ENCODE results near the gene PKN3. TPM values are rescaled to one million over a fixed set of nuclear protein-coding genes. Genes with fewer than 3 reads are reported as not detected.

The PKN3 gene
- total and polyA plus RNA-seq, 2 of the 13 experiments (the other 11 are each of a cell fraction or from before 2014, with no cell fraction given) = 10.5 to 13.2 TPM

DNA sequence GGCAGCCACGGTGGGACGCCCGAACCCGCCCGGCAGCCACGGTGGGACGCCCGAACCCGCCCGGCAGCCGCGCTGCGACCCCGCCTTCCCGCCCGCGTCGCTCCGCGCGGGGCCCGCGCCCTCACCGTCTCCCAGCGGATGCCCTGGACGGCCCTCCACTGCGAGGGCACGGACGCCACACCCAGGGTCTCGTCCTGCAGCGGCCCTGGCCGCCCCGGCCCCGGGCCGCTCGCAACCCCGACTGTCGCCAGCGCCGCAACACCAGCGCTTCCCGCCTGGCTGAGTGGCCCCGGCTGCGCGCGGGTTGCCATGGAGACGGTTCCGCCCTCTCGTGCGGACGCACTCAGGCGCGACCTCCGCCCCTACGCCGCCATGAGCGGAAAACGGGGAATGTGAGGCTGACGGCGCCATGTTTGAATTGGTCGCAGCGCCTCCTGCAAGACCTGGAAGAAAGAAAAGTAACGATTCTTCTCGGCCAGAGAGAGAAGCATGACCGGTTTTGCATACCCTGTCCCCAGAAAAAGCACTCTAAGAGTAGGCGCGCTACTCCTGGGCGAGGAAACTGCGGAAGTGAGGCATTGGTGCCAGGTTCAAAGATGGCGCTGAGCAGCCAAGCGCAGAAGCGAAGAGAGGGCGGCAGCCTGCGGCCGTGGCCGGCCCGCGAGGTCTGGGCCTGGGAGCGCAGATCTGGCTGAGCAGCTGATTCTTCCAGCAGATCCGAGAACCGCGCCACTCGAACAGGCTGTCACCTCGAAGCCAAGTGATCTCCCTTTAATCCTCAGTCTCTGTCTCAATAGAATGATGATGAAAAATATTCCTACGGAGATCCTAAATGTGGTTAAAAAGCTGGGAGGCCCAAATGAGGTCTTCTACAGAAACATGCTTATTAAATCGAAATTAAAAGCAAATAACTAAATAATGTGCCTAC lies 45.6 kb upstream of the PKN3 start, which contains the start of gene DYNC2I2 (continued):
- TF ChIP-seq, protein P1, sequence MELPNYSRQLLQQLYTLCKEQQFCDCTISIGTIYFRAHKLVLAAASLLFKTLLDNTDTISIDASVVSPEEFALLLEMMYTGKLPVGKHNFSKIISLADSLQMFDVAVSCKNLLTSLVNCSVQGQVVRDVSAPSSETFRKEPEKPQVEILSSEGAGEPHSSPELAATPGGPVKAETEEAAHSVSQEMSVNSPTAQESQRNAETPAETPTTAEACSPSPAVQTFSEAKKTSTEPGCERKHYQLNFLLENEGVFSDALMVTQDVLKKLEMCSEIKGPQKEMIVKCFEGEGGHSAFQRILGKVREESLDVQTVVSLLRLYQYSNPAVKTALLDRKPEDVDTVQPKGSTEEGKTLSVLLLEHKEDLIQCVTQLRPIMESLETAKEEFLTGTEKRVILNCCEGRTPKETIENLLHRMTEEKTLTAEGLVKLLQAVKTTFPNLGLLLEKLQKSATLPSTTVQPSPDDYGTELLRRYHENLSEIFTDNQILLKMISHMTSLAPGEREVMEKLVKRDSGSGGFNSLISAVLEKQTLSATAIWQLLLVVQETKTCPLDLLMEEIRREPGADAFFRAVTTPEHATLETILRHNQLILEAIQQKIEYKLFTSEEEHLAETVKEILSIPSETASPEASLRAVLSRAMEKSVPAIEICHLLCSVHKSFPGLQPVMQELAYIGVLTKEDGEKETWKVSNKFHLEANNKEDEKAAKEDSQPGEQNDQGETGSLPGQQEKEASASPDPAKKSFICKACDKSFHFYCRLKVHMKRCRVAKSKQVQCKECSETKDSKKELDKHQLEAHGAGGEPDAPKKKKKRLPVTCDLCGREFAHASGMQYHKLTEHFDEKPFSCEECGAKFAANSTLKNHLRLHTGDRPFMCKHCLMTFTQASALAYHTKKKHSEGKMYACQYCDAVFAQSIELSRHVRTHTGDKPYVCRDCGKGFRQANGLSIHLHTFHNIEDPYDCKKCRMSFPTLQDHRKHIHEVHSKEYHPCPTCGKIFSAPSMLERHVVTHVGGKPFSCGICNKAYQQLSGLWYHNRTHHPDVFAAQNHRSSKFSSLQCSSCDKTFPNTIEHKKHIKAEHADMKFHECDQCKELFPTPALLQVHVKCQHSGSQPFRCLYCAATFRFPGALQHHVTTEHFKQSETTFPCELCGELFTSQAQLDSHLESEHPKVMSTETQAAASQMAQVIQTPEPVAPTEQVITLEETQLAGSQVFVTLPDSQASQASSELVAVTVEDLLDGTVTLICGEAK (IDR thresholded peaks at IDR 0.05) = no peak
- TF ChIP-seq, protein P1 (CRISPR knock-in tag; IDR thresholded peaks at IDR 0.05) = peak; percentile 76
- TF ChIP-seq TOE1 (CRISPR knock-in tag; IDR thresholded peaks at IDR 0.05) = no peak
- peak; percentile 96 for TF ChIP-seq KAT8 (CRISPR knock-in tag; IDR thresholded peaks at IDR 0.05)
- TF ChIP-seq GTF3A (CRISPR knock-in tag; conservative IDR thresholded peaks at IDR 0.05) = 0 out of 2 replicates have a peak, but pooled peaks have one; percentile 67
- TF ChIP-seq, protein P2, sequence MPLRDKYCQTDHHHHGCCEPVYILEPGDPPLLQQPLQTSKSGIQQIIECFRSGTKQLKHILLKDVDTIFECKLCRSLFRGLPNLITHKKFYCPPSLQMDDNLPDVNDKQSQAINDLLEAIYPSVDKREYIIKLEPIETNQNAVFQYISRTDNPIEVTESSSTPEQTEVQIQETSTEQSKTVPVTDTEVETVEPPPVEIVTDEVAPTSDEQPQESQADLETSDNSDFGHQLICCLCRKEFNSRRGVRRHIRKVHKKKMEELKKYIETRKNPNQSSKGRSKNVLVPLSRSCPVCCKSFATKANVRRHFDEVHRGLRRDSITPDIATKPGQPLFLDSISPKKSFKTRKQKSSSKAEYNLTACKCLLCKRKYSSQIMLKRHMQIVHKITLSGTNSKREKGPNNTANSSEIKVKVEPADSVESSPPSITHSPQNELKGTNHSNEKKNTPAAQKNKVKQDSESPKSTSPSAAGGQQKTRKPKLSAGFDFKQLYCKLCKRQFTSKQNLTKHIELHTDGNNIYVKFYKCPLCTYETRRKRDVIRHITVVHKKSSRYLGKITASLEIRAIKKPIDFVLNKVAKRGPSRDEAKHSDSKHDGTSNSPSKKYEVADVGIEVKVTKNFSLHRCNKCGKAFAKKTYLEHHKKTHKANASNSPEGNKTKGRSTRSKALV (CRISPR knock-in tag; IDR thresholded peaks at IDR 0.05) = no peak; the same call in 1 of the 2 replicates
- TF ChIP-seq AGO2 (optimal IDR thresholded peaks at IDR 0.05; ENCODE audit: low read depth, low read length) = peak; percentile 59
- TF ChIP-seq GABPB1 (CRISPR knock-in tag; IDR thresholded peaks at IDR 0.05) = peak; percentile 94
- TF ChIP-seq SMYD3 (CRISPR knock-in tag; IDR thresholded peaks at IDR 0.05) = 0 out of 2 replicates have a peak, but pooled peaks have one; percentile 28
- TF ChIP-seq, protein P3, sequence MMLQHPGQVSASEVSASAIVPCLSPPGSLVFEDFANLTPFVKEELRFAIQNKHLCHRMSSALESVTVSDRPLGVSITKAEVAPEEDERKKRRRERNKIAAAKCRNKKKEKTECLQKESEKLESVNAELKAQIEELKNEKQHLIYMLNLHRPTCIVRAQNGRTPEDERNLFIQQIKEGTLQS (CRISPR knock-in tag; IDR thresholded peaks at IDR 0.05) = peak; percentile 20; the same call in 1 of the 2 replicates
- TF ChIP-seq, protein P4, sequence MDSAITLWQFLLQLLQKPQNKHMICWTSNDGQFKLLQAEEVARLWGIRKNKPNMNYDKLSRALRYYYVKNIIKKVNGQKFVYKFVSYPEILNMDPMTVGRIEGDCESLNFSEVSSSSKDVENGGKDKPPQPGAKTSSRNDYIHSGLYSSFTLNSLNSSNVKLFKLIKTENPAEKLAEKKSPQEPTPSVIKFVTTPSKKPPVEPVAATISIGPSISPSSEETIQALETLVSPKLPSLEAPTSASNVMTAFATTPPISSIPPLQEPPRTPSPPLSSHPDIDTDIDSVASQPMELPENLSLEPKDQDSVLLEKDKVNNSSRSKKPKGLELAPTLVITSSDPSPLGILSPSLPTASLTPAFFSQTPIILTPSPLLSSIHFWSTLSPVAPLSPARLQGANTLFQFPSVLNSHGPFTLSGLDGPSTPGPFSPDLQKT (CRISPR knock-in tag; IDR thresholded peaks at IDR 0.05; ENCODE audit: borderline replicate concordance) = peak; percentile 20; the same call in 1 of the 2 replicates
- TF ChIP-seq MXD4 (CRISPR knock-in tag; IDR thresholded peaks at IDR 0.05) = peak; percentile 66
